ENCODE results near the gene GABRG3.

GABRG3 gene

GRCh38 chr15:27062951-27063350, 92.0 kb downstream of the GABRG3 start:
- H3K4me1 ChIP-seq (ENCODE audit: control insufficient read depth, insufficient read depth, low read length) = no peaks in the 10 kb centered on the region
- H3K36me3 ChIP-seq (ENCODE audit: control insufficient read depth, insufficient read depth, low read length) = no peaks in the 10 kb centered on the region
- H3K27me3 ChIP-seq (ENCODE audit: control insufficient read depth, insufficient read depth, low read length) = no peaks in the 10 kb centered on the region
- H3K9me3 ChIP-seq (ENCODE audit: control insufficient read depth, insufficient read depth, low read length) = no peaks in the 10 kb centered on the region
- no peak overlapping the region for H3K27ac ChIP-seq (ENCODE audit: low read depth, low read length)
- H3K9ac ChIP-seq (ENCODE audit: low read depth, low read length) = no peak overlapping the region
- no peak overlapping the region for H3K4me3 ChIP-seq (ENCODE audit: low read depth, low read length)

- H3K27me3 ChIP-seq (ENCODE audit: control insufficient read depth, insufficient read depth, low read length) = no peaks in the 10 kb centered on the region
- no peaks in the 10 kb centered on the region for H3K4me1 ChIP-seq (ENCODE audit: control insufficient read depth, insufficient read depth, low read length)
- no peak overlapping the region for H3K4me3 ChIP-seq (ENCODE audit: low read depth, low read length)
- no peaks in the 10 kb centered on the region; the same call in 1 of the 2 replicates for H3K9me3 ChIP-seq (ENCODE audit: control insufficient read depth, insufficient read depth, low read length)
- no peak overlapping the region for H3K27ac ChIP-seq (ENCODE audit: low read depth, low read length)
- H3K36me3 ChIP-seq (ENCODE audit: control insufficient read depth, insufficient read depth, low read length) = no peaks in the 10 kb centered on the region
- no peak overlapping the region for H3K9ac ChIP-seq (ENCODE audit: low read depth, low read length)
Observed at GRCh38 chr15:27064080-27064479, 93.1 kb downstream of the GABRG3 start.

- Histone ChIP-seq H3K4me1 (ENCODE audit: control insufficient read depth, insufficient read depth, low read length) (no peaks in the 10 kb centered on the region), H3K4me3 (ENCODE audit: low read depth, low read length) (no peak overlapping the region), H3K9me3 (ENCODE audit: control insufficient read depth, insufficient read depth, low read length) (no peaks in the 10 kb centered on the region; the same call in 1 of the 2 replicates), H3K9ac (ENCODE audit: low read depth, low read length) (no peak overlapping the region), H3K27me3 (ENCODE audit: control insufficient read depth, insufficient read depth, low read length) (no peaks in the 10 kb centered on the region), H3K36me3 (ENCODE audit: control insufficient read depth, insufficient read depth, low read length) (no peaks in the 10 kb centered on the region), H3K27ac (ENCODE audit: low read depth, low read length) (no peak overlapping the region)
Observed at GRCh38 chr15:27065151-27065550, 94.2 kb downstream of the GABRG3 start.

GRCh38 chr15:27065785-27066184, 94.8 kb downstream of the GABRG3 start:
- Histone ChIP-seq H3K36me3 (ENCODE audit: control insufficient read depth, insufficient read depth, low read length) (no peaks in the 10 kb centered on the region), H3K9ac (ENCODE audit: low read depth, low read length) (no peak overlapping the region), H3K27me3 (ENCODE audit: control insufficient read depth, insufficient read depth, low read length) (no peaks in the 10 kb centered on the region), H3K27ac (ENCODE audit: low read depth, low read length) (no peak overlapping the region), H3K9me3 (ENCODE audit: control insufficient read depth, insufficient read depth, low read length) (no peaks in the 10 kb centered on the region; the same call in 1 of the 2 replicates), H3K4me3 (ENCODE audit: low read depth, low read length) (no peak overlapping the region), H3K4me1 (ENCODE audit: control insufficient read depth, insufficient read depth, low read length) (peaks cover 3% of the 10 kb centered on the region; the same call in 1 of the 2 replicates)

GRCh38 chr15:27066446-27066845, 95.5 kb downstream of the GABRG3 start:
- no peaks in the 10 kb centered on the region; the same call in 1 of the 2 replicates for H3K9me3 ChIP-seq (ENCODE audit: control insufficient read depth, insufficient read depth, low read length)
- no peak overlapping the region for H3K27ac ChIP-seq (ENCODE audit: low read depth, low read length)
- no peak overlapping the region for H3K9ac ChIP-seq (ENCODE audit: low read depth, low read length)
- no peaks in the 10 kb centered on the region for H3K36me3 ChIP-seq (ENCODE audit: control insufficient read depth, insufficient read depth, low read length)
- no peaks in the 10 kb centered on the region for H3K27me3 ChIP-seq (ENCODE audit: control insufficient read depth, insufficient read depth, low read length)
- no peak overlapping the region for H3K4me3 ChIP-seq (ENCODE audit: low read depth, low read length)
- H3K4me1 ChIP-seq (ENCODE audit: control insufficient read depth, insufficient read depth, low read length) = peaks cover 6% of the 10 kb centered on the region; the same call in 1 of the 2 replicates

- H3K9me3 ChIP-seq (ENCODE audit: control insufficient read depth, insufficient read depth, low read length) = no peaks in the 10 kb centered on the region; the same call in 1 of the 2 replicates
- no peak overlapping the region for H3K4me3 ChIP-seq (ENCODE audit: low read depth, low read length)
Observed at GRCh38 chr15:27067175-27067574, 96.2 kb downstream of the GABRG3 start.

GRCh38 chr15:27070841-27071240, 99.9 kb downstream of the GABRG3 start:
- Histone ChIP-seq H3K27ac (ENCODE audit: low read depth, low read length) (no peak overlapping the region), H3K27me3 (ENCODE audit: control insufficient read depth, insufficient read depth, low read length) (no peaks in the 10 kb centered on the region)

More at GRCh38 chr15:27067175-27067574, 96.2 kb downstream of the GABRG3 start:
- Histone ChIP-seq H3K36me3 (ENCODE audit: control insufficient read depth, insufficient read depth, low read length) (no peaks in the 10 kb centered on the region), H3K27ac (ENCODE audit: low read depth, low read length) (no peak overlapping the region), H3K9ac (ENCODE audit: low read depth, low read length) (no peak overlapping the region), H3K27me3 (ENCODE audit: control insufficient read depth, insufficient read depth, low read length) (no peaks in the 10 kb centered on the region), H3K4me1 (ENCODE audit: control insufficient read depth, insufficient read depth, low read length) (peaks cover 6% of the 10 kb centered on the region; the same call in 1 of the 2 replicates)

GRCh38 chr15:27074179-27074578, 103.2 kb downstream of the GABRG3 start:
- Histone ChIP-seq H3K4me1 (ENCODE audit: control insufficient read depth, insufficient read depth, low read length) (peaks cover 12% of the 10 kb centered on the region; the same call in 1 of the 2 replicates), H3K9ac (ENCODE audit: low read depth, low read length) (no peak overlapping the region)

More at GRCh38 chr15:27070841-27071240, 99.9 kb downstream of the GABRG3 start:
- H3K4me1 ChIP-seq (ENCODE audit: control insufficient read depth, insufficient read depth, low read length) = peaks cover 6% of the 10 kb centered on the region; the same call in 1 of the 2 replicates
- no peak overlapping the region for H3K4me3 ChIP-seq (ENCODE audit: low read depth, low read length)
- no peak overlapping the region for H3K9ac ChIP-seq (ENCODE audit: low read depth, low read length)
- no peaks in the 10 kb centered on the region for H3K36me3 ChIP-seq (ENCODE audit: control insufficient read depth, insufficient read depth, low read length)
- no peaks in the 10 kb centered on the region; the same call in 1 of the 2 replicates for H3K9me3 ChIP-seq (ENCODE audit: control insufficient read depth, insufficient read depth, low read length)

GRCh38 chr15:27077790-27078189, 106.8 kb downstream of the GABRG3 start:
- Histone ChIP-seq H3K36me3 (ENCODE audit: control insufficient read depth, insufficient read depth, low read length) (no peaks in the 10 kb centered on the region), H3K4me3 (ENCODE audit: low read depth, low read length) (no peak overlapping the region), H3K27me3 (ENCODE audit: control insufficient read depth, insufficient read depth, low read length) (no peaks in the 10 kb centered on the region), H3K4me1 (ENCODE audit: control insufficient read depth, insufficient read depth, low read length) (peaks cover 5% of the 10 kb centered on the region; the same call in 1 of the 2 replicates), H3K27ac (ENCODE audit: low read depth, low read length) (no peak overlapping the region), H3K9me3 (ENCODE audit: control insufficient read depth, insufficient read depth, low read length) (no peaks in the 10 kb centered on the region), H3K9ac (ENCODE audit: low read depth, low read length) (no peak overlapping the region)

More at GRCh38 chr15:27074179-27074578, 103.2 kb downstream of the GABRG3 start:
- Histone ChIP-seq H3K4me3 (ENCODE audit: low read depth, low read length) (no peak overlapping the region), H3K27me3 (ENCODE audit: control insufficient read depth, insufficient read depth, low read length) (no peaks in the 10 kb centered on the region), H3K9me3 (ENCODE audit: control insufficient read depth, insufficient read depth, low read length) (no peaks in the 10 kb centered on the region), H3K36me3 (ENCODE audit: control insufficient read depth, insufficient read depth, low read length) (no peaks in the 10 kb centered on the region), H3K27ac (ENCODE audit: low read depth, low read length) (no peak overlapping the region)

- H3K9me3 ChIP-seq (ENCODE audit: control insufficient read depth, insufficient read depth, low read length) = no peaks in the 10 kb centered on the region
- H3K4me1 ChIP-seq (ENCODE audit: control insufficient read depth, insufficient read depth, low read length) = peaks cover 12% of the 10 kb centered on the region
- H3K4me3 ChIP-seq (ENCODE audit: low read depth, low read length) = no peak overlapping the region
- no peak overlapping the region for H3K9ac ChIP-seq (ENCODE audit: low read depth, low read length)
- H3K36me3 ChIP-seq (ENCODE audit: control insufficient read depth, insufficient read depth, low read length) = no peaks in the 10 kb centered on the region
- no peak overlapping the region for H3K27ac ChIP-seq (ENCODE audit: low read depth, low read length)
- H3K27me3 ChIP-seq (ENCODE audit: control insufficient read depth, insufficient read depth, low read length) = no peaks in the 10 kb centered on the region
Observed at GRCh38 chr15:27081676-27082418, 110.9 kb downstream of the GABRG3 start.

GRCh38 chr15:27082526-27082925, 111.5 kb downstream of the GABRG3 start:
- no peak overlapping the region for H3K9ac ChIP-seq (ENCODE audit: low read depth, low read length)
- H3K36me3 ChIP-seq (ENCODE audit: control insufficient read depth, insufficient read depth, low read length) = no peaks in the 10 kb centered on the region
- H3K9me3 ChIP-seq (ENCODE audit: control insufficient read depth, insufficient read depth, low read length) = no peaks in the 10 kb centered on the region
- H3K27me3 ChIP-seq (ENCODE audit: control insufficient read depth, insufficient read depth, low read length) = no peaks in the 10 kb centered on the region
- no peak overlapping the region for H3K27ac ChIP-seq (ENCODE audit: low read depth, low read length)
- H3K4me1 ChIP-seq (ENCODE audit: control insufficient read depth, insufficient read depth, low read length) = peaks cover 9% of the 10 kb centered on the region
- H3K4me3 ChIP-seq (ENCODE audit: low read depth, low read length) = no peak overlapping the region

Data from HUES48 (cell line).